ENCODE data around the gene RNF151. TPM values are rescaled to one million over a fixed set of nuclear protein-coding genes. Genes with fewer than 3 reads are reported as not detected.
A peak's percentile ranks its signal among the peaks of the same experiment; 100 is the strongest.

Gene RNF151
- total and polyA plus RNA-seq, 3 experiments from 2014 or later = not detected

GRCh38 chr16:1979271-1980029 lies 12.8 kb downstream of the RNF151 start:
- Mint-ChIP-seq H3K36me3 (peaks cover 0 to 40% (median 2%) of the 10 kb centered on the region in 3 donors), H3K4me1 (peaks cover 2 to 12% (median 6%) of the 10 kb centered on the region in 3 donors), H3K9me3 (no peaks in the 10 kb centered on the region), H3K27me3 (peaks cover 12 to 16% of the 10 kb centered on the region in 2 donors), H3K27ac (no peak overlapping the region), H3K4me3 (peak overlapping the region in 1 of 7 donors; percentile 32)
- Histone ChIP-seq H3K27ac (ENCODE audit: low read depth, low read length) (no peak overlapping the region), H3K9me3 (ENCODE audit: low read length) (no peaks in the 10 kb centered on the region), H3K4me3 (ENCODE audit: low read length) (no peak overlapping the region), H3K27me3 (ENCODE audit: insufficient read depth, low read length, poor library complexity, severe bottlenecking) (peaks cover 16% of the 10 kb centered on the region), H3K36me3 (ENCODE audit: insufficient read depth, low read length) (peaks cover 20% of the 10 kb centered on the region), H3K4me1 (ENCODE audit: insufficient read depth, low read length) (peaks cover 11% of the 10 kb centered on the region)
- DNase-seq = no peak
- CTCF ChIA-PET = interaction anchor here (1.5 kb wide), 1 partner anchor 24 kb away, joined by 4 read pairs; no protein-coding TSS in a partner anchor
- POLR2A ChIA-PET = interaction anchor here (0.5 to 1.7 kb wide), 2 partner anchors 43 to 197 kb away, joined by 3 to 4 read pairs; partner anchors contain the start of genes NUBP2 and SPSB3

GRCh38 chr16:1980030-1980769 lies 13.5 kb downstream of the RNF151 start:
- H3K27me3 ChIP-seq (ENCODE audit: insufficient read depth, low read length, poor library complexity, severe bottlenecking) = peaks cover 16% of the 10 kb centered on the region

GRCh38 chr16:1980770-1981087 lies 14.1 kb downstream of the RNF151 start:
- H3K4me1 Mint-ChIP-seq = peaks cover 8 to 23% (median 12%) of the 10 kb centered on the region in 3 donors
- H3K4me3 Mint-ChIP-seq = no peak overlapping the region
- ChIA-PET CTCF (interaction anchor here (1.5 kb wide), 1 partner anchor 23 kb away, joined by 4 read pairs; no protein-coding TSS in a partner anchor), POLR2A (interaction anchor here (0.7 to 1.4 kb wide), 3 partner anchors 11 to 234 kb away, joined by 3 to 4 read pairs (median 3); partner anchors contain the start of gene PGP)
- H3K27ac Mint-ChIP-seq = no peak overlapping the region
- Histone ChIP-seq H3K9me3 (ENCODE audit: low read length) (no peaks in the 10 kb centered on the region), H3K27ac (ENCODE audit: low read depth, low read length) (no peak overlapping the region), H3K27me3 (ENCODE audit: insufficient read depth, low read length, poor library complexity, severe bottlenecking) (peaks cover 16% of the 10 kb centered on the region), H3K4me3 (ENCODE audit: low read length) (no peak overlapping the region), H3K36me3 (ENCODE audit: insufficient read depth, low read length) (peaks cover 11% of the 10 kb centered on the region), H3K4me1 (ENCODE audit: insufficient read depth, low read length) (peaks cover 20% of the 10 kb centered on the region)
- peaks cover 0 to 32% (median 2%) of the 10 kb centered on the region in 3 donors for H3K36me3 Mint-ChIP-seq
- peaks cover 13 to 16% of the 10 kb centered on the region in 2 donors for H3K27me3 Mint-ChIP-seq
- no peak for DNase-seq
- no peaks in the 10 kb centered on the region for H3K9me3 Mint-ChIP-seq

More at GRCh38 chr16:1980030-1980769, 13.5 kb downstream of the RNF151 start:
- Histone ChIP-seq H3K36me3 (ENCODE audit: insufficient read depth, low read length) (peaks cover 15% of the 10 kb centered on the region), H3K27ac (ENCODE audit: low read depth, low read length) (no peak overlapping the region), H3K4me1 (ENCODE audit: insufficient read depth, low read length) (peaks cover 18% of the 10 kb centered on the region), H3K4me3 (ENCODE audit: low read length) (no peak overlapping the region), H3K9me3 (ENCODE audit: low read length) (no peaks in the 10 kb centered on the region)
- peaks cover 12 to 16% of the 10 kb centered on the region in 2 donors for H3K27me3 Mint-ChIP-seq
- ChIA-PET POLR2A (interaction anchor here (0.7 kb wide), 1 partner anchor 235 kb away, joined by 3 read pairs; the partner anchor contains the start of gene PGP), CTCF (interaction anchor here (1.5 kb wide), 1 partner anchor 23 kb away, joined by 4 read pairs; no protein-coding TSS in a partner anchor)
- peaks cover 0 to 34% (median 2%) of the 10 kb centered on the region in 3 donors for H3K36me3 Mint-ChIP-seq
- DNase-seq = no peak
- H3K4me3 Mint-ChIP-seq = no peak overlapping the region
- H3K27ac Mint-ChIP-seq = no peak overlapping the region
- peaks cover 8 to 19% (median 12%) of the 10 kb centered on the region in 3 donors for H3K4me1 Mint-ChIP-seq
- no peaks in the 10 kb centered on the region for H3K9me3 Mint-ChIP-seq

GRCh38 chr16:1981398-1981836 lies 14.8 kb downstream of the RNF151 start, which contains the start of gene NOXO1:
NOXO1 (minus strand) TSS chr16:1981469; CDS start chr16:1981179, 290 bp downstream.
- H3K27me3 ChIP-seq (ENCODE audit: insufficient read depth, low read length, poor library complexity, severe bottlenecking) = peaks cover 16% of the 10 kb centered on the region
- H3K36me3 Mint-ChIP-seq = peaks cover 0 to 31% (median 0%) of the 10 kb centered on the region in 3 donors
- peaks cover 5% of the 10 kb centered on the region for H3K36me3 ChIP-seq (ENCODE audit: insufficient read depth, low read length)
- no peak within 1 kb of the TSS for H3K27ac ChIP-seq (ENCODE audit: low read depth, low read length)
- H3K4me3 ChIP-seq (ENCODE audit: low read length) = no peak within 1 kb of the TSS
- peaks cover 8 to 23% (median 12%) of the 10 kb centered on the region in 3 donors for H3K4me1 Mint-ChIP-seq
- H3K4me1 ChIP-seq (ENCODE audit: insufficient read depth, low read length) = peaks cover 20% of the 10 kb centered on the region
- peaks cover 15 to 16% of the 10 kb centered on the region in 2 donors for H3K27me3 Mint-ChIP-seq
- ChIA-PET CTCF (interaction anchor here (1.5 kb wide), 1 partner anchor 22 kb away, joined by 4 read pairs; no protein-coding TSS in a partner anchor), POLR2A (interaction anchor here (1.0 to 1.4 kb wide), 2 partner anchors 10 to 11 kb away, joined by 3 to 4 read pairs; no protein-coding TSS in a partner anchor)
- no peak for DNase-seq
- H3K27ac Mint-ChIP-seq = peak within 1 kb of the TSS in 3 of 8 donors; percentile 11 to 86 (median 50)
- H3K4me3 Mint-ChIP-seq = peak within 1 kb of the TSS; percentile 7 to 85 (median 77)
- H3K9me3 Mint-ChIP-seq = no peaks in the 10 kb centered on the region
- H3K9me3 ChIP-seq (ENCODE audit: low read length) = no peaks in the 10 kb centered on the region

- DNase-seq = no peak
- Histone ChIP-seq H3K27ac (ENCODE audit: low read depth, low read length) (no peak overlapping the region), H3K27me3 (ENCODE audit: insufficient read depth, low read length, poor library complexity, severe bottlenecking) (peaks cover 16% of the 10 kb centered on the region), H3K9me3 (ENCODE audit: low read length) (no peaks in the 10 kb centered on the region), H3K4me3 (ENCODE audit: low read length) (no peak overlapping the region), H3K36me3 (ENCODE audit: insufficient read depth, low read length) (no peaks in the 10 kb centered on the region), H3K4me1 (ENCODE audit: insufficient read depth, low read length) (peaks cover 20% of the 10 kb centered on the region)
- peaks cover 0 to 32% (median 0%) of the 10 kb centered on the region in 3 donors for H3K36me3 Mint-ChIP-seq
- POLR2A ChIA-PET = interaction anchor here (1.1 to 3.2 kb wide), 3 partner anchors 10 to 17 kb away, joined by 3 to 23 read pairs (median 3); partner anchors contain the start of genes RPS2 and TBL3
- H3K27ac Mint-ChIP-seq = peak overlapping the region in 2 of 8 donors; percentile 11 to 86
- peaks cover 16% of the 10 kb centered on the region in 2 donors for H3K27me3 Mint-ChIP-seq
- peak overlapping the region in 5 of 7 donors; percentile 29 to 85 (median 82) for H3K4me3 Mint-ChIP-seq
- CTCF ChIA-PET = interaction anchor here (1.5 to 1.7 kb wide), 2 partner anchors 16 to 22 kb away, joined by 3 read pairs; no protein-coding TSS in a partner anchor
- peaks cover 8 to 23% (median 12%) of the 10 kb centered on the region in 3 donors for H3K4me1 Mint-ChIP-seq
- H3K9me3 Mint-ChIP-seq = no peaks in the 10 kb centered on the region
These were observed 15.4 kb downstream of the RNF151 start for GRCh38 chr16:1982013-1982433.

- H3K27me3 ChIP-seq (ENCODE audit: insufficient read depth, low read length, poor library complexity, severe bottlenecking) = peaks cover 16% of the 10 kb centered on the region
- no peak for DNase-seq
- peaks cover 0 to 23% (median 0%) of the 10 kb centered on the region in 3 donors for H3K36me3 Mint-ChIP-seq
- H3K27ac Mint-ChIP-seq = peak overlapping the region in 7 of 8 donors; percentile 41 to 86 (median 55)
- ChIA-PET CTCF (interaction anchor here (1.1 to 1.7 kb wide), 4 partner anchors 17 to 54 kb away, joined by 3 read pairs; partner anchors contain the start of gene RPS2), POLR2A (interaction anchor here (1.1 to 3.2 kb wide), 3 partner anchors 12 to 172 kb away, joined by 3 to 23 read pairs (median 6); partner anchors contain the start of genes RPS2, TBL3 and TRAF7)
- H3K4me1 Mint-ChIP-seq = peaks cover 8 to 23% (median 12%) of the 10 kb centered on the region in 3 donors
- H3K9me3 Mint-ChIP-seq = no peaks in the 10 kb centered on the region
- peak overlapping the region; percentile 73 for H3K4me3 ChIP-seq (ENCODE audit: low read length)
- H3K9me3 ChIP-seq (ENCODE audit: low read length) = no peaks in the 10 kb centered on the region
- peaks cover 20% of the 10 kb centered on the region for H3K4me1 ChIP-seq (ENCODE audit: insufficient read depth, low read length)
- peak overlapping the region; percentile 54 for H3K27ac ChIP-seq (ENCODE audit: low read depth, low read length)
- H3K4me3 Mint-ChIP-seq = peak overlapping the region; percentile 77 to 92 (median 82)
- no peaks in the 10 kb centered on the region for H3K36me3 ChIP-seq (ENCODE audit: insufficient read depth, low read length)
- H3K27me3 Mint-ChIP-seq = peaks cover 16% of the 10 kb centered on the region in 2 donors
These were observed 16.4 kb downstream of the RNF151 start for GRCh38 chr16:1982991-1983543.

Measured in CD8-positive, alpha-beta memory T cell (primary cell).